SK-N-SH (cell line): Measurements from ENCODE around the gene RCOR1. TPM values are rescaled to one million over a fixed set of nuclear protein-coding genes. Genes with fewer than 3 reads are reported as not detected.

Source experiments
- CTCF ChIA-PET: fragments of 300-600, 350-600 bp; formaldehyde crosslinking; extraction: SDS; loops from one replicate; lab custom pipeline; 2021; lab: Yijun Ruan, JAX
- POLR2A ChIA-PET: fragments of 350-600 bp; sonication (Branson Sonifier 250); formaldehyde crosslinking; extraction: SDS; loops from one replicate; lab custom pipeline; 2020; ENCODE audit warnings: antibody characterized with exemption, inconsistent platforms; lab: Yijun Ruan, JAX
- DNase-seq: peaks from one replicate; pipeline ENCODE4 v3.0.0; 2012
- H2AFZ ChIP-seq: fragments of 200-600 bp; sonication (generic); 2 replicates; pipeline ENCODE4 v1.8.1; 2016; ENCODE audit warnings: antibody characterized with exemption, mild to moderate bottlenecking, low read depth
- H3F3A ChIP-seq: fragments of 200-600 bp; sonication (generic); replicated peaks from 2 replicates; pipeline ENCODE3; 2016; ENCODE audit warnings: antibody characterized with exemption, mild to moderate bottlenecking; ENCODE audit not compliant: insufficient read depth
- H3K27ac ChIP-seq, 2 experiments: fragments of 200-500 bp in 1 of 2; fragments of 200-600 bp in 1 of 2; sonication (Bioruptor generic) in 1 of 2; sonication (generic), shearing (Covaris generic) in 1 of 2; 2 replicates each; pipeline versions ENCODE4 v1.5.1 to v1.6.1; 2014 to 2016; ENCODE audit warnings: low read depth in 2 of 2, inconsistent platforms in 1 of 2, low read length in 1 of 2, mild to moderate bottlenecking in 1 of 2, mixed read lengths in 1 of 2
- H3K27me3 ChIP-seq: fragments of 200-600 bp; sonication (generic), shearing (Covaris generic); 2 replicates; pipeline ENCODE4 v1.6.1; 2016; ENCODE audit warnings: mixed run types; ENCODE audit not compliant: insufficient read depth
- H3K36me3 ChIP-seq, 2 experiments: fragments of 200-500 bp in 1 of 2; fragments of 200-600 bp in 1 of 2; sonication (Bioruptor generic) in 1 of 2; sonication (generic) in 1 of 2; replicated peaks in 1 of 2; 2 replicates each; pipeline versions ENCODE3 to v1.5.1; 2014 to 2016; ENCODE audit warnings: low read length in 1 of 2, mild to moderate bottlenecking in 1 of 2; ENCODE audit not compliant: insufficient read depth in 2 of 2, control insufficient read depth in 1 of 2
- H3K4me1 ChIP-seq, 2 experiments: fragments of 200-500 bp in 1 of 2; fragments of 200-600 bp in 1 of 2; sonication (Bioruptor generic) in 1 of 2; sonication (generic), shearing (Covaris generic) in 1 of 2; 2 replicates each; pipeline versions ENCODE4 v1.5.1 to v1.6.1; 2014 to 2016; ENCODE audit warnings: low read depth in 1 of 2, low read length in 1 of 2, mixed run types in 1 of 2; ENCODE audit not compliant: insufficient read depth in 2 of 2, control insufficient read depth in 1 of 2
- H3K4me2 ChIP-seq: fragments of 200-600 bp; sonication (generic), shearing (Covaris generic); 2 replicates; pipeline ENCODE4 v1.6.1; 2017; ENCODE audit warnings: mixed run types
- H3K4me3 ChIP-seq, 2 experiments: fragments of 200-500 bp in 1 of 2; fragments of 200-600 bp in 1 of 2; sonication (Bioruptor generic) in 1 of 2; sonication (generic), shearing (Covaris generic) in 1 of 2; 2 replicates each; pipeline versions ENCODE4 v1.5.1 to v1.8.1; 2014 to 2016; ENCODE audit warnings: low read depth in 2 of 2, inconsistent platforms in 1 of 2, low read length in 1 of 2, mild to moderate bottlenecking in 1 of 2, mixed read lengths in 1 of 2, moderate library complexity in 1 of 2
- H3K79me2 ChIP-seq: fragments of 200-600 bp; sonication (generic); 2 replicates; pipeline ENCODE4 v1.8.1; 2017; ENCODE audit warnings: mild to moderate bottlenecking; ENCODE audit not compliant: insufficient read depth
- H3K9ac ChIP-seq: fragments of 200-600 bp; sonication (generic); 2 replicates; pipeline ENCODE4 v1.6.1; 2017; ENCODE audit warnings: mixed run types
- H3K9me2 ChIP-seq: fragments of 200-600 bp; sonication (generic); 2 replicates; pipeline ENCODE4 v1.6.1; 2017; ENCODE audit warnings: mixed run types
- H3K9me3 ChIP-seq: fragments of 200-600 bp; sonication (generic); 2 replicates; pipeline ENCODE4 v1.6.1; 2017; ENCODE audit warnings: mixed run types, mild to moderate bottlenecking, moderate library complexity
- H4K20me1 ChIP-seq: fragments of 200-600 bp; sonication (generic); 2 replicates; pipeline ENCODE4 v1.6.1; 2017; ENCODE audit warnings: mild to moderate bottlenecking, mixed run types; ENCODE audit not compliant: insufficient read depth
- EZH2phosphoT487 ChIP-seq: fragments of 200-600 bp; sonication (generic); IDR thresholded peaks from 2 replicates; pipeline ENCODE4 v1.6.1; 2017; ENCODE audit warnings: low read depth, mixed run types, mild to moderate bottlenecking, antibody characterized with exemption, moderate library complexity, borderline replicate concordance
- FOXJ3 ChIP-seq: sonication (generic); formaldehyde crosslinking; IDR thresholded peaks from 2 replicates; pipeline ENCODE4 v1.5.1; 2020; ENCODE audit warnings: mild to moderate bottlenecking, missing genetic modification reagents
- FOXM1 ChIP-seq: IDR thresholded peaks from 2 replicates; pipeline ENCODE4 v1.4.0; 2012; ENCODE audit warnings: low read depth, mild to moderate bottlenecking
- GABPA ChIP-seq: IDR thresholded peaks from 2 replicates; pipeline ENCODE4 v1.4.0; 2012; ENCODE audit warnings: low read depth, mild to moderate bottlenecking
- NRF1 ChIP-seq: IDR thresholded peaks from 2 replicates; pipeline ENCODE4 v1.6.1; 2012; ENCODE audit warnings: low read depth, mild to moderate bottlenecking, low read length
- POLR2AphosphoS5 ChIP-seq: IDR thresholded peaks from 2 replicates; pipeline ENCODE4 v1.6.1; 2012; ENCODE audit warnings: low read depth, low read length
- RCOR1 ChIP-seq: fragments of 150-350 bp; IDR thresholded peaks from 2 replicates; pipeline ENCODE4 v1.6.1; 2017; ENCODE audit warnings: antibody characterized with exemption, low read length
- RFX5 ChIP-seq: IDR thresholded peaks from 2 replicates; pipeline ENCODE4 v1.6.1; 2012; ENCODE audit warnings: mild to moderate bottlenecking, improper control_type of control experiment, low read length
- RXRA ChIP-seq: IDR thresholded peaks from 2 replicates; pipeline ENCODE4 v1.4.0; 2012; ENCODE audit warnings: low read depth, mild to moderate bottlenecking, borderline replicate concordance
- SIN3A ChIP-seq: IDR thresholded peaks from 2 replicates; pipeline ENCODE4 v1.6.1; 2012; ENCODE audit warnings: low read depth, mild to moderate bottlenecking, low read length, moderate library complexity, borderline replicate concordance
- SMC3 ChIP-seq: IDR thresholded peaks from 2 replicates; pipeline ENCODE4 v1.6.1; 2012; ENCODE audit warnings: low read depth, low read length, improper control_type of control experiment
- TAF1 ChIP-seq: IDR thresholded peaks from 2 replicates; pipeline ENCODE4 v1.6.1; 2012; ENCODE audit warnings: low read depth, mild to moderate bottlenecking, low read length, moderate library complexity, borderline replicate concordance
- TCF12 ChIP-seq: IDR thresholded peaks from 2 replicates; pipeline ENCODE4 v1.4.0; 2012
- TEAD4 ChIP-seq: IDR thresholded peaks from 2 replicates; pipeline ENCODE4 v1.4.0; 2012; ENCODE audit warnings: mild to moderate bottlenecking, borderline replicate concordance; ENCODE audit not compliant: insufficient read depth
- WGBS: methylation state at CpG from one replicate; pipeline ENCODE4 v1.1.6; 2017; ENCODE audit warnings: low lambda C conversion rate; 5-methylcytosine and 5-hydroxymethylcytosine counted together
- polyA plus RNA-seq, 3 experiments: library from polyadenylated mRNA; depleted of rRNA; stranded (reverse); fragments of >200 nt; gene quantifications; 2 replicates each; pipeline ENCODE4 v1.2.3, GENCODE V29; 2012
- TF ChIP-seq, protein P1 (sequence below): IDR thresholded peaks from 2 replicates; pipeline ENCODE4 v1.4.0; 2012; ENCODE audit warnings: low read depth, borderline replicate concordance
- TF ChIP-seq, protein P2 (sequence below): IDR thresholded peaks from 2 replicates; pipeline ENCODE4 v1.6.1; 2012; ENCODE audit warnings: mild to moderate bottlenecking, low read depth, low read length, moderate library complexity

RCOR1 gene
- polyA plus RNA-seq, 1 of the 3 experiments (the other 2 are of a cell fraction) = 8.5 TPM

DNA sequence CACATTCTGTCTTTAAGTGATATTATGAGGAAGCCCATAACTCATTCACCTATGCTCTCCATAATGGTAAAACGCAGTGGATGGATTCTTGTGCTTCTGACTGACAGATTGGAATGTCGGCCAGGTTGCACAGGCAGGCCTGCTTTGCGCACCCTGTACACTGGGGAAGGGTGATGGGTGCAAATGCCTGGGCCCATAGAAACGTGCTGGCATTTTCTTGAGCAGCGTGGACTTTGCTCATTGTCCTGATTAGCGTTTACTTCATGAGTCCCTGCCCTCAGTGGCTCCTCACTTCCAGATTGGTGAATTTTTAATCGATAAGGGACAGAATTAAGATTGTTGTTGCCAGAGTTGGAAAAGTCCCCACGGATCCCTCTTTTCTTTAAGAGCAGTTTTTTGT lies 103.9 kb downstream of the RCOR1 start:
- no peak for TF ChIP-seq RXRA
- TF ChIP-seq EZH2phosphoT487 = no peak
- TF ChIP-seq, protein P1, sequence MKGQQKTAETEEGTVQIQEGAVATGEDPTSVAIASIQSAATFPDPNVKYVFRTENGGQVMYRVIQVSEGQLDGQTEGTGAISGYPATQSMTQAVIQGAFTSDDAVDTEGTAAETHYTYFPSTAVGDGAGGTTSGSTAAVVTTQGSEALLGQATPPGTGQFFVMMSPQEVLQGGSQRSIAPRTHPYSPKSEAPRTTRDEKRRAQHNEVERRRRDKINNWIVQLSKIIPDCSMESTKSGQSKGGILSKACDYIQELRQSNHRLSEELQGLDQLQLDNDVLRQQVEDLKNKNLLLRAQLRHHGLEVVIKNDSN = no peak
- no peak for TF ChIP-seq FOXJ3 (CRISPR knock-in tag)
- no peak for TF ChIP-seq POLR2AphosphoS5
- TF ChIP-seq, protein P2, sequence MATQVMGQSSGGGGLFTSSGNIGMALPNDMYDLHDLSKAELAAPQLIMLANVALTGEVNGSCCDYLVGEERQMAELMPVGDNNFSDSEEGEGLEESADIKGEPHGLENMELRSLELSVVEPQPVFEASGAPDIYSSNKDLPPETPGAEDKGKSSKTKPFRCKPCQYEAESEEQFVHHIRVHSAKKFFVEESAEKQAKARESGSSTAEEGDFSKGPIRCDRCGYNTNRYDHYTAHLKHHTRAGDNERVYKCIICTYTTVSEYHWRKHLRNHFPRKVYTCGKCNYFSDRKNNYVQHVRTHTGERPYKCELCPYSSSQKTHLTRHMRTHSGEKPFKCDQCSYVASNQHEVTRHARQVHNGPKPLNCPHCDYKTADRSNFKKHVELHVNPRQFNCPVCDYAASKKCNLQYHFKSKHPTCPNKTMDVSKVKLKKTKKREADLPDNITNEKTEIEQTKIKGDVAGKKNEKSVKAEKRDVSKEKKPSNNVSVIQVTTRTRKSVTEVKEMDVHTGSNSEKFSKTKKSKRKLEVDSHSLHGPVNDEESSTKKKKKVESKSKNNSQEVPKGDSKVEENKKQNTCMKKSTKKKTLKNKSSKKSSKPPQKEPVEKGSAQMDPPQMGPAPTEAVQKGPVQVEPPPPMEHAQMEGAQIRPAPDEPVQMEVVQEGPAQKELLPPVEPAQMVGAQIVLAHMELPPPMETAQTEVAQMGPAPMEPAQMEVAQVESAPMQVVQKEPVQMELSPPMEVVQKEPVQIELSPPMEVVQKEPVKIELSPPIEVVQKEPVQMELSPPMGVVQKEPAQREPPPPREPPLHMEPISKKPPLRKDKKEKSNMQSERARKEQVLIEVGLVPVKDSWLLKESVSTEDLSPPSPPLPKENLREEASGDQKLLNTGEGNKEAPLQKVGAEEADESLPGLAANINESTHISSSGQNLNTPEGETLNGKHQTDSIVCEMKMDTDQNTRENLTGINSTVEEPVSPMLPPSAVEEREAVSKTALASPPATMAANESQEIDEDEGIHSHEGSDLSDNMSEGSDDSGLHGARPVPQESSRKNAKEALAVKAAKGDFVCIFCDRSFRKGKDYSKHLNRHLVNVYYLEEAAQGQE = no peak
- TF ChIP-seq GABPA = no peak
- no peak for TF ChIP-seq TCF12
- TF ChIP-seq SIN3A = no peak
- TF ChIP-seq, all 33 proteins: peak for 0
- no peak for DNase-seq
- peaks cover 0 to 4% of the 10 kb centered on the region in 2 experiments for H3K36me3 ChIP-seq
- no peak overlapping the region for H2AFZ ChIP-seq
- no peaks in the 10 kb centered on the region for H3K9me2 ChIP-seq
- no peak overlapping the region for H3K27ac ChIP-seq
- H3K9me3 ChIP-seq = no peaks in the 10 kb centered on the region
- H4K20me1 ChIP-seq = peaks cover 51% of the 10 kb centered on the region
- H3K4me1 ChIP-seq = peaks cover 0 to 27% of the 10 kb centered on the region in 2 experiments; a peak in 3 of 4 replicates
- H3K27me3 ChIP-seq = no peaks in the 10 kb centered on the region
- H3K79me2 ChIP-seq = peaks cover 56% of the 10 kb centered on the region
- CTCF ChIA-PET = interaction anchor here (0.5 to 4.7 kb wide), 5 partner anchors 15 to 259 kb away, joined by 3 to 66 read pairs (median 6); no protein-coding TSS in a partner anchor
- no peak overlapping the region for H3K4me3 ChIP-seq
- no peak overlapping the region for H3K9ac ChIP-seq
- WGBS = 88% methylated on average over 8 of the region's 8 CpGs
- H3K4me2 ChIP-seq = no peak overlapping the region
- peaks cover 14% of the 10 kb centered on the region for H3F3A ChIP-seq
- POLR2A ChIA-PET = no interaction called here

DNA sequence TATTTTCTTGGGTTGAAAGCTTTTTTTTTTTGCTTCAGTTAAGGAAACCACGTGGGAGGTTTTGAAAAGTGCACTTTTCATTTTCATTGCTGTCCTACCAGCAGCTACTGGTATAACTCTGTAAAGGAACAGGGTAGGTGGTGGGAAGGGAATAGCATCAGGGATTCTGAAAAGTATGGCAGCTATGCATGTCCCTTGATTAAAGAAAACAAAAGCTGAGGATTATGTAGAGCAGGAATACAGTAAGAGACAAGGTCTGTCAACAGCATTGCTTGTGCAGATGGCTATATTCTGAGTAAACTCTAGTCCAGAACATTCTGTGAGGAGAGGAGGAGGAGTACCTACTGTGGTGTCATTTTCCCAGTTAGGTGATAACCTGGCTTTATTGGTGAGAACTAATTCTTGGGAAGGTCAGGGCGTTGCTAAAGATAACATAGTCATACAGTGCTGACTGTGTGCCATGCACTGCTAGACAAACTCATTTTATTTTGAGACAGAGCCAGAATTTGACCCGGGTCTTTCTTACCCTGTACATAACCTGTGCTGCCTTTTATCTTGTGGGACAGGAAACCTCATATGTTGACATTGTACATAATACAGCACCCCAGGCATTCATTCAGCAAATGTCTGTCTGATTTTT lies 104.5 kb downstream of the RCOR1 start:
- POLR2A ChIA-PET = no interaction called here

More for the DNA sequence above, 104.5 kb downstream of the RCOR1 start:
- DNase-seq = no peak
- TF ChIP-seq RXRA (no peak), TCF12 (no peak), RFX5 (no peak), NRF1 (no peak), RCOR1 (no peak), TEAD4 (no peak), TAF1 (no peak), FOXM1 (no peak), SMC3 (no peak)
- CTCF ChIA-PET = interaction anchor here (0.9 to 4.7 kb wide), 2 partner anchors 77 to 596 kb away, joined by 3 to 66 read pairs; no protein-coding TSS in a partner anchor
- H3K4me2 ChIP-seq = no peak overlapping the region
- H3K36me3 ChIP-seq = peaks cover 0 to 9% of the 10 kb centered on the region in 2 experiments
- H3K4me1 ChIP-seq = peaks cover 0 to 27% of the 10 kb centered on the region in 2 experiments; a peak in 3 of 4 replicates
- H3K4me3 ChIP-seq = no peak overlapping the region
- peaks cover 14% of the 10 kb centered on the region for H3F3A ChIP-seq
- no peak overlapping the region for H3K9ac ChIP-seq
- 60% methylated on average over 3 of the region's 3 CpGs for WGBS
- H3K79me2 ChIP-seq = peaks cover 56% of the 10 kb centered on the region
- no peaks in the 10 kb centered on the region for H3K27me3 ChIP-seq
- no peak overlapping the region for H2AFZ ChIP-seq
- H3K9me3 ChIP-seq = no peaks in the 10 kb centered on the region
- H4K20me1 ChIP-seq = peaks cover 51% of the 10 kb centered on the region
- H3K9me2 ChIP-seq = no peaks in the 10 kb centered on the region
- no peak overlapping the region for H3K27ac ChIP-seq
